ENCODE data around the gene IGFBP2.

GRCh38 chr2:216603010-216603883 lies 30.0 kb upstream of the IGFBP2 start:
- TF ChIP-seq CTCF (IDR thresholded peaks at IDR 0.05; ENCODE audit: poor library complexity) (no peak), EZH2 (IDR thresholded peaks at IDR 0.05; ENCODE audit: borderline replicate concordance) (no peak), EZH2phosphoT487 (IDR thresholded peaks at IDR 0.05; ENCODE audit: low read depth, severe bottlenecking, unreplicated experiment) (no peak)
